A673 (cell line): ENCODE measurements around the gene CCDC87.

Experiments
- EZH2 ChIP-seq: fragments of 200-600 bp; sonication (generic); IDR thresholded peaks from 2 replicates; pipeline ENCODE4 v1.6.1; 2017; ENCODE audit warnings: borderline replicate concordance, low read depth, mild to moderate bottlenecking, mixed read lengths, antibody characterized with exemption, low read length; ENCODE audit not compliant: poor library complexity, severe bottlenecking
- TF ChIP-seq, protein P1 (sequence below): fragments of 300-800, 200-600 bp; sonication (generic); conservative IDR thresholded peaks from 2 replicates; pipeline ENCODE4 v1.5.1; 2017; ENCODE audit warnings: low read depth, mild to moderate bottlenecking, antibody characterized with exemption, low read length, moderate library complexity, mixed read lengths

DNA sequence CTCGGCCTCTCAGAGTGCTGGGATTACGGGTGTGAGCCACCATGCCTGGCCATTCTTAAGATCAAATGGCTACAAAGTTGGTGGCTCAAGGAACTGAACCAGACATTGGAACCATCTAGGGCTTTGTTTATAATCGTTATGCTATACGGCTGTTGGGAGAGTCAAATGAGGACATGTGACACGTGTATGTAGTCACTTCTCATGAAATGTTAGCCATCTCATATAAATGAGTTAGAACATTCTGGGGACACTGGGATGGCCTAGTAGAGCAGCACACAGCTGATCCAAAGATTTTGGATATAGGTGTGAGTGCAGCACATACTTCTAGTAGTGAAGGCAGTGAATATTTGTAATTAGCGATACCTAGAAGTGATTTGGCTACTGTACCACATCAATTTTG is 39.0 kb upstream of the CCDC87 start:
- TF ChIP-seq, protein P1, sequence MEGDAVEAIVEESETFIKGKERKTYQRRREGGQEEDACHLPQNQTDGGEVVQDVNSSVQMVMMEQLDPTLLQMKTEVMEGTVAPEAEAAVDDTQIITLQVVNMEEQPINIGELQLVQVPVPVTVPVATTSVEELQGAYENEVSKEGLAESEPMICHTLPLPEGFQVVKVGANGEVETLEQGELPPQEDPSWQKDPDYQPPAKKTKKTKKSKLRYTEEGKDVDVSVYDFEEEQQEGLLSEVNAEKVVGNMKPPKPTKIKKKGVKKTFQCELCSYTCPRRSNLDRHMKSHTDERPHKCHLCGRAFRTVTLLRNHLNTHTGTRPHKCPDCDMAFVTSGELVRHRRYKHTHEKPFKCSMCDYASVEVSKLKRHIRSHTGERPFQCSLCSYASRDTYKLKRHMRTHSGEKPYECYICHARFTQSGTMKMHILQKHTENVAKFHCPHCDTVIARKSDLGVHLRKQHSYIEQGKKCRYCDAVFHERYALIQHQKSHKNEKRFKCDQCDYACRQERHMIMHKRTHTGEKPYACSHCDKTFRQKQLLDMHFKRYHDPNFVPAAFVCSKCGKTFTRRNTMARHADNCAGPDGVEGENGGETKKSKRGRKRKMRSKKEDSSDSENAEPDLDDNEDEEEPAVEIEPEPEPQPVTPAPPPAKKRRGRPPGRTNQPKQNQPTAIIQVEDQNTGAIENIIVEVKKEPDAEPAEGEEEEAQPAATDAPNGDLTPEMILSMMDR, result no peak
- no peak for TF ChIP-seq EZH2
